HepG2 (cell line): ENCODE data around the gene OSBPL5. TPM values are rescaled to one million over a fixed set of nuclear protein-coding genes. Genes with fewer than 3 reads are reported as not detected.

ENCODE experiments used
- ATAC-seq: fragments of 200-7000 bp; cut with Tn5 transposase; 3 replicates; pipeline ENCODE4 v1.9.1; 2020; ENCODE audit warnings: mild to moderate bottlenecking, moderate library complexity
- BruUV-seq: library from RNA; stranded (reverse); fragments of 400-500 nt; replicated peaks from 2 replicates; lab custom pipeline; 2021; lab: Mats Ljungman, UMichigan
- CTCF ChIA-PET: fragments of 300-600 bp; formaldehyde crosslinking; extraction: SDS; loops from one replicate; lab custom pipeline; 2021; ENCODE audit warnings: low total read pairs, inconsistent platforms, low intra/inter-chr PET ratio; lab: Yijun Ruan, JAX
- POLR2A ChIA-PET: fragments of 350-600 bp; sonication (Branson Sonifier 250); formaldehyde crosslinking; loops from one replicate; lab custom pipeline; 2020; ENCODE audit warnings: antibody characterized with exemption, inconsistent platforms; lab: Yijun Ruan, JAX
- DNase-seq: peaks from one replicate; pipeline ENCODE4 v3.0.0-alpha.2; 2015; ENCODE audit warnings: low spot score
- FAIRE-seq: peaks from 3 replicates; lab custom pipeline; 2011; peaks lifted over from hg19 to GRCh38; lab: Jason Lieb, UNC
- H2AFZ ChIP-seq: one replicate; pipeline ENCODE4 v1.6.1; 2011; ENCODE audit warnings: low read length, inconsistent platforms
- H3K27ac ChIP-seq: fragments of 300-600 bp; 3 replicates; pipeline ENCODE4 v1.8.0; 2011; ENCODE audit warnings: mixed run types, mild to moderate bottlenecking, mixed read lengths, low read length, inconsistent platforms; ENCODE audit not compliant: insufficient read depth; ENCODE audit errors: extremely low read length
- H3K27me3 ChIP-seq, 2 experiments: fragments of 200-600 bp in 1 of 2; 2 replicates in 1 of 2; 3 replicates in 1 of 2; pipeline versions ENCODE4 v1.6.0 to v1.8.0; 2011; ENCODE audit warnings: low read length in 2 of 2, mild to moderate bottlenecking in 2 of 2, moderate library complexity in 2 of 2, inconsistent platforms in 1 of 2; ENCODE audit not compliant: insufficient read depth in 2 of 2, control insufficient read depth in 1 of 2
- H3K36me3 ChIP-seq, 2 experiments: fragments of 200-600 bp in 1 of 2; replicated peaks in 1 of 2; 2 replicates in 1 of 2; 3 replicates in 1 of 2; pipeline versions ENCODE4 v1.5.1 to v1.8.0; 2011; ENCODE audit warnings: low read length in 2 of 2, inconsistent platforms in 1 of 2; ENCODE audit not compliant: insufficient read depth in 2 of 2, control insufficient read depth in 1 of 2
- H3K4me1 ChIP-seq: 2 replicates; pipeline ENCODE4 v1.5.1; 2012; ENCODE audit warnings: low read length, inconsistent platforms; ENCODE audit not compliant: insufficient read depth
- H3K4me2 ChIP-seq: 2 replicates; pipeline ENCODE4 v1.6.0; 2011; ENCODE audit warnings: low read depth, low read length, inconsistent platforms
- H3K4me3 ChIP-seq, 3 experiments: fragments of 200-600 bp in 1 of 3; sonication (generic), shearing (Covaris generic) in 1 of 3; replicated peaks in 1 of 3; 2 replicates each; pipeline ENCODE4 v1.5.1; 2011 to 2016; ENCODE audit warnings: low read length in 3 of 3, inconsistent platforms in 2 of 3, low read depth in 2 of 3, mild to moderate bottlenecking in 2 of 3, control low read depth in 1 of 3, mixed read lengths in 1 of 3; ENCODE audit not compliant: insufficient read depth in 1 of 3
- H3K79me2 ChIP-seq: one replicate; pipeline ENCODE4 v1.6.1; 2011; ENCODE audit warnings: low read length, inconsistent platforms; ENCODE audit not compliant: insufficient read depth
- H3K9ac ChIP-seq: 2 replicates; pipeline ENCODE4 v1.6.0; 2011; ENCODE audit warnings: mild to moderate bottlenecking, low read depth, low read length, inconsistent platforms; ENCODE audit not compliant: insufficient read depth
- H3K9me3 ChIP-seq: 2 replicates; pipeline ENCODE4 v1.5.1; 2012; ENCODE audit warnings: mild to moderate bottlenecking, low read length
- H4K20me1 ChIP-seq: 2 replicates; pipeline ENCODE4 v1.6.0; 2011; ENCODE audit warnings: inconsistent platforms, mild to moderate bottlenecking, low read length, moderate library complexity; ENCODE audit not compliant: insufficient read depth
- ARNT ChIP-seq: fragments of 450-650 bp; IDR thresholded peaks from 2 replicates; pipeline ENCODE4 v1.6.1; 2017
- ISX ChIP-seq: sonication (generic); formaldehyde crosslinking; conservative IDR thresholded peaks from 2 replicates; pipeline ENCODE4 v1.5.0; 2020; ENCODE audit warnings: missing genetic modification reagents
- JUND ChIP-seq: sonication (generic); formaldehyde crosslinking; IDR thresholded peaks from 2 replicates; pipeline ENCODE4 v1.8.0; 2022; ENCODE audit warnings: mild to moderate bottlenecking, missing genetic modification reagents
- NR1H2 ChIP-seq: sonication (generic); formaldehyde crosslinking; IDR thresholded peaks from 2 replicates; pipeline ENCODE4 v1.8.1; 2022; ENCODE audit warnings: low read depth, missing genetic modification reagents, borderline replicate concordance
- RCOR2 ChIP-seq: IDR thresholded peaks from 2 replicates; pipeline ENCODE4 v1.6.1; 2016; ENCODE audit warnings: missing biosample characterization, missing genetic modification reagents
- SRF ChIP-seq: IDR thresholded peaks from 2 replicates; pipeline ENCODE4 v1.6.1; 2011; ENCODE audit warnings: mild to moderate bottlenecking, low read depth, low read length, moderate library complexity
- ZBTB21 ChIP-seq: sonication (generic); formaldehyde crosslinking; IDR thresholded peaks from 2 replicates; pipeline ENCODE4 v1.4.0; 2020; ENCODE audit warnings: missing genetic modification reagents
- ZNF264 ChIP-seq: sonication (generic); formaldehyde crosslinking; IDR thresholded peaks from 2 replicates; pipeline ENCODE4 v1.4.0; 2020; ENCODE audit warnings: missing genetic modification reagents
- ZNF558 ChIP-seq: sonication (generic); formaldehyde crosslinking; IDR thresholded peaks from 2 replicates; pipeline ENCODE4 v1.9.0; 2022; ENCODE audit warnings: mild to moderate bottlenecking, missing genetic modification reagents, borderline replicate concordance
- ZNF572 ChIP-seq: sonication (generic); formaldehyde crosslinking; IDR thresholded peaks from 2 replicates; pipeline ENCODE4 v1.5.1; 2020; ENCODE audit warnings: mild to moderate bottlenecking, missing genetic modification reagents
- ZNF703 ChIP-seq: sonication (generic); formaldehyde crosslinking; IDR thresholded peaks from 2 replicates; pipeline ENCODE4 v1.5.1; 2020; ENCODE audit warnings: missing genetic modification reagents, mild to moderate bottlenecking, moderate library complexity, borderline replicate concordance
- ZNF749 ChIP-seq: sonication (generic); formaldehyde crosslinking; IDR thresholded peaks from 2 replicates; pipeline ENCODE4 v1.8.0; 2022; ENCODE audit warnings: mild to moderate bottlenecking, missing genetic modification reagents, moderate library complexity, borderline replicate concordance
- ZNF816 ChIP-seq: sonication (generic); formaldehyde crosslinking; IDR thresholded peaks from 2 replicates; pipeline ENCODE4 v1.8.0; 2022; ENCODE audit warnings: missing genetic modification reagents, mild to moderate bottlenecking, borderline replicate concordance
- ZSCAN31 ChIP-seq: sonication (generic); formaldehyde crosslinking; IDR thresholded peaks from 2 replicates; pipeline ENCODE4 v1.5.0; 2020; ENCODE audit warnings: low read depth, mild to moderate bottlenecking, missing genetic modification reagents
- whole genome bisulfite sequencing: methylation state at CpG from one replicate; pipeline ENCODE4 v1.1.6; 2017; ENCODE audit warnings: low lambda C conversion rate; 5-methylcytosine and 5-hydroxymethylcytosine counted together
- in situ Hi-C: cut with HindIII; loops from 2 replicates; pipeline ENCODE4 v1.10.0; 2017; ENCODE audit warnings: low pct_unique_long_range_greater_than_20kb; ENCODE audit not compliant: extremely low pct_ligation_motif_present
- intact Hi-C: fragments of 100-400 bp; cut with micrococcal nuclease; formaldehyde crosslinking; loops from one replicate; pipeline ENCODE4 v1.10.0; 2022; ENCODE audit not compliant: unreplicated experiment
- polyA plus RNA-seq, 8 experiments: library from polyadenylated mRNA; depleted of rRNA in 3 of 8; stranded (reverse) in 7 of 8; unstranded in 1 of 8; fragments of >200 nt; fragmentation: Illumina TruSeq in 4 of 8; extraction: Trizol in 4 of 8; gene quantifications; 2 replicates each; pipeline versions ENCODE4 v1.2.1 to v1.2.3, GENCODE V29; 2011 to 2016; ENCODE audit warnings: low read depth in 4 of 8, missing spikeins in 1 of 8, mixed read lengths in 1 of 8; ENCODE audit not compliant: insufficient read depth in 1 of 8
- total RNA-seq, 5 experiments: library from RNA; depleted of rRNA; stranded (reverse); fragments of >200 nt; fragmentation: Illumina TruSeq; extraction: Trizol; gene quantifications; 2 replicates each; pipeline ENCODE4 v1.2.3, GENCODE V29; 2016; ENCODE audit warnings: low read depth in 1 of 5
- TF ChIP-seq, protein P1 (sequence below): fragments of 450-650 bp; IDR thresholded peaks from 2 replicates; pipeline ENCODE4 v1.6.1; 2016
- TF ChIP-seq, protein P2 (sequence below): IDR thresholded peaks from 2 replicates; pipeline ENCODE4 v1.6.1; 2012; ENCODE audit warnings: low read length, improper control_type of control experiment
- TF ChIP-seq, protein P3 (sequence below): sonication (generic); formaldehyde crosslinking; IDR thresholded peaks from 2 replicates; pipeline ENCODE4 v1.4.0; 2020; ENCODE audit warnings: mild to moderate bottlenecking, missing genetic modification reagents, borderline replicate concordance

OSBPL5 gene
- total and polyA plus RNA-seq, 2 of the 13 experiments (the other 11 are each of a cell fraction or from before 2014, with no cell fraction given): not detected

DNA sequence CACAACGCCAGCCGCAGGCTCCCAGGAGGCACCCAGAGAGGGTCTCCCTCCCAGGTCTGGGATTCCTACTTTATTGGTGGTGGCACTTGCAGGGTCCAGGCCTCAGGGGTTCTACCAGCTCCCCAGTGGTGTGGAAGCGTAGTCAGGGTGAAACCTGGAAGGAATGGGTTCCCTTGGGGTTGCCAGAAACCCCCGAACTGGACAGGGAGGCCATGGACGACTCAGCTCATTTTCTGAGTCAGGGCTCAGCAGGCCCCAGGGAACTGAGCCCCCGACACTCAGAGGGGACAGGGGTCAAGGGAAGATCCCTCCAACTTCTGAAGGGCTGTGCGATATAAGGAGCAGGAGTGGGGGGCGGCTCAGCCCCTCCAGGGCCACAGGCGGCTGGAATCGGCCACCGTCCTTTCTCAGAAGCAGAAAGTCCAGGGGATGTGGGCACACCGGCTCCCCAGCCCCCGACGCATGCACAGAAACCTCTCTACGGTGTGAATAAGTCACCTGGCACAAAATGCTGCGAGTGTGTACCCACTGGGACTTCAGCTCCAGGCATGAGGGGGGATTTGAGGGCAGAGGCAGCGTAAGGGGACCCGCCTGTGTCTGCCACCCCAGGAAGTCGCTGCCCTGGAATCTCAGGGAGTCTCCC, 28.4 kb upstream of the OSBPL5 start:
- intact Hi-C loops: no loop called here
- DNase-seq: no peak
- ChIA-PET CTCF (no interaction called here), POLR2A (no interaction called here)
- Histone ChIP-seq H4K20me1 (0 out of 2 replicates have a peak, but pooled peaks cover 3% of the 10 kb centered on the region), H3K4me3 (no peak overlapping the region), H3K9ac (no peak overlapping the region), H3K4me2 (no peak overlapping the region), H3K4me1 (no peaks in the 10 kb centered on the region), H3K9me3 (no peaks in the 10 kb centered on the region), H3K27ac (no peak overlapping the region), H2AFZ (no peak overlapping the region), H3K36me3 (no peaks in the 10 kb centered on the region), H3K27me3 (peaks cover 19 to 82% of the 10 kb centered on the region in 2 experiments), H3K79me2 (no peaks in the 10 kb centered on the region)
- in situ Hi-C loops: no loop called here
- ATAC-seq: no peak
- BruUV-seq: no TSS peak
- no peak for FAIRE-seq
- 0% methylated on average over 6 of the region's 19 CpGs for WGBS
- TF ChIP-seq ZNF572 (no peak), ZNF558 (CRISPR knock-in tag) (no peak), ISX (CRISPR knock-in tag) (no peak), ZNF264 (CRISPR knock-in tag) (no peak), JUND (CRISPR knock-in tag) (no peak), ARNT (no peak), SRF (no peak), ZNF703 (CRISPR knock-in tag) (no peak), ZNF749 (no peak), ZBTB21 (CRISPR knock-in tag) (no peak), RCOR2 (CRISPR knock-in tag) (no peak), ZNF816 (CRISPR knock-in tag) (no peak), NR1H2 (CRISPR knock-in tag) (no peak), ZSCAN31 (CRISPR knock-in tag) (no peak)
- TF ChIP-seq, protein P1, sequence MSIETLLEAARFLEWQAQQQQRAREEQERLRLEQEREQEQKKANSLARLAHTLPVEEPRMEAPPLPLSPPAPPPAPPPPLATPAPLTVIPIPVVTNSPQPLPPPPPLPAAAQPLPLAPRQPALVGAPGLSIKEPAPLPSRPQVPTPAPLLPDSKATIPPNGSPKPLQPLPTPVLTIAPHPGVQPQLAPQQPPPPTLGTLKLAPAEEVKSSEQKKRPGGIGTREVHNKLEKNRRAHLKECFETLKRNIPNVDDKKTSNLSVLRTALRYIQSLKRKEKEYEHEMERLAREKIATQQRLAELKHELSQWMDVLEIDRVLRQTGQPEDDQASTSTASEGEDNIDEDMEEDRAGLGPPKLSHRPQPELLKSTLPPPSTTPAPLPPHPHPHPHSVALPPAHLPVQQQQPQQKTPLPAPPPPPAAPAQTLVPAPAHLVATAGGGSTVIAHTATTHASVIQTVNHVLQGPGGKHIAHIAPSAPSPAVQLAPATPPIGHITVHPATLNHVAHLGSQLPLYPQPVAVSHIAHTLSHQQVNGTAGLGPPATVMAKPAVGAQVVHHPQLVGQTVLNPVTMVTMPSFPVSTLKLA: no peak
- TF ChIP-seq, protein P2, sequence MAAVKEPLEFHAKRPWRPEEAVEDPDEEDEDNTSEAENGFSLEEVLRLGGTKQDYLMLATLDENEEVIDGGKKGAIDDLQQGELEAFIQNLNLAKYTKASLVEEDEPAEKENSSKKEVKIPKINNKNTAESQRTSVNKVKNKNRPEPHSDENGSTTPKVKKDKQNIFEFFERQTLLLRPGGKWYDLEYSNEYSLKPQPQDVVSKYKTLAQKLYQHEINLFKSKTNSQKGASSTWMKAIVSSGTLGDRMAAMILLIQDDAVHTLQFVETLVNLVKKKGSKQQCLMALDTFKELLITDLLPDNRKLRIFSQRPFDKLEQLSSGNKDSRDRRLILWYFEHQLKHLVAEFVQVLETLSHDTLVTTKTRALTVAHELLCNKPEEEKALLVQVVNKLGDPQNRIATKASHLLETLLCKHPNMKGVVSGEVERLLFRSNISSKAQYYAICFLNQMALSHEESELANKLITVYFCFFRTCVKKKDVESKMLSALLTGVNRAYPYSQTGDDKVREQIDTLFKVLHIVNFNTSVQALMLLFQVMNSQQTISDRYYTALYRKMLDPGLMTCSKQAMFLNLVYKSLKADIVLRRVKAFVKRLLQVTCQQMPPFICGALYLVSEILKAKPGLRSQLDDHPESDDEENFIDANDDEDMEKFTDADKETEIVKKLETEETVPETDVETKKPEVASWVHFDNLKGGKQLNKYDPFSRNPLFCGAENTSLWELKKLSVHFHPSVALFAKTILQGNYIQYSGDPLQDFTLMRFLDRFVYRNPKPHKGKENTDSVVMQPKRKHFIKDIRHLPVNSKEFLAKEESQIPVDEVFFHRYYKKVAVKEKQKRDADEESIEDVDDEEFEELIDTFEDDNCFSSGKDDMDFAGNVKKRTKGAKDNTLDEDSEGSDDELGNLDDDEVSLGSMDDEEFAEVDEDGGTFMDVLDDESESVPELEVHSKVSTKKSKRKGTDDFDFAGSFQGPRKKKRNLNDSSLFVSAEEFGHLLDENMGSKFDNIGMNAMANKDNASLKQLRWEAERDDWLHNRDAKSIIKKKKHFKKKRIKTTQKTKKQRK: no peak
- TF ChIP-seq, protein P3, sequence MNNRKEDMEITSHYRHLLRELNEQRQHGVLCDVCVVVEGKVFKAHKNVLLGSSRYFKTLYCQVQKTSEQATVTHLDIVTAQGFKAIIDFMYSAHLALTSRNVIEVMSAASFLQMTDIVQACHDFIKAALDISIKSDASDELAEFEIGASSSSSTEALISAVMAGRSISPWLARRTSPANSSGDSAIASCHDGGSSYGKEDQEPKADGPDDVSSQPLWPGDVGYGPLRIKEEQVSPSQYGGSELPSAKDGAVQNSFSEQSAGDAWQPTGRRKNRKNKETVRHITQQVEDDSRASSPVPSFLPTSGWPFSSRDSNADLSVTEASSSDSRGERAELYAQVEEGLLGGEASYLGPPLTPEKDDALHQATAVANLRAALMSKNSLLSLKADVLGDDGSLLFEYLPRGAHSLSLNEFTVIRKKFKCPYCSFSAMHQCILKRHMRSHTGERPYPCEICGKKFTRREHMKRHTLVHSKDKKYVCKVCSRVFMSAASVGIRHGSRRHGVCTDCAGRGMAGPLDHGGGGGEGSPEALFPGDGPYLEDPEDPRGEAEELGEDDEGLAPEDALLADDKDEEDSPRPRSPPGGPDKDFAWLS (CRISPR knock-in tag): no peak
